Measurements from ENCODE around the gene TAF8.
"Not testable (repeated sequence)": the region's sequence is repeated elsewhere in the genome, so short reads cannot be mapped to it uniquely, and the experiment has no call there.

Gene TAF8

GRCh38 chr6:42029062-42029685 lies 21.1 kb upstream of the TAF8 start:
- DNase-seq: no peak

GRCh38 chr6:42029881-42030280 lies 20.4 kb upstream of the TAF8 start:
- no peak for DNase-seq

- DNase-seq: no peak
These were observed 19.5 kb upstream of the TAF8 start for GRCh38 chr6:42030585-42031506.

GRCh38 chr6:42032366-42032765 lies 18.0 kb upstream of the TAF8 start:
- no peak for DNase-seq

- not testable (repeated sequence) for DNase-seq
These were observed 12.7 kb upstream of the TAF8 start for GRCh38 chr6:42037669-42038068.

- no peak for DNase-seq
These were observed 12.2 kb upstream of the TAF8 start for GRCh38 chr6:42038163-42038562.

GRCh38 chr6:42038811-42039408 lies 11.4 kb upstream of the TAF8 start:
- DNase-seq: no peak

GRCh38 chr6:42040856-42041480 lies 9.4 kb upstream of the TAF8 start:
- no peak for DNase-seq

GRCh38 chr6:42041481-42042053 lies 8.8 kb upstream of the TAF8 start:
- DNase-seq: no peak

- no peak for DNase-seq
These were observed 8.2 kb upstream of the TAF8 start for GRCh38 chr6:42042108-42042507.

GRCh38 chr6:42043787-42044475 lies 6.4 kb upstream of the TAF8 start:
- DNase-seq: peak; percentile 93

- no peak for DNase-seq
These were observed 4.5 kb upstream of the TAF8 start for GRCh38 chr6:42045538-42046460.

GRCh38 chr6:42046464-42047212 lies 3.7 kb upstream of the TAF8 start:
- DNase-seq: no peak

GRCh38 chr6:42047213-42047590 lies 3.1 kb upstream of the TAF8 start:
- DNase-seq: no peak

- no peak for DNase-seq
These were observed 2.4 kb upstream of the TAF8 start for GRCh38 chr6:42047790-42048405.

GRCh38 chr6:42049116-42049809 lies 1.1 kb upstream of the TAF8 start:
- DNase-seq: no peak

- DNase-seq: no peak
These were observed 402 bp upstream of the TAF8 start for GRCh38 chr6:42049948-42050296.

GRCh38 chr6:42051268-42051653 lies 937 bp downstream of the TAF8 start:
- DNase-seq: no peak

GRCh38 chr6:42053601-42054000 lies 3.3 kb downstream of the TAF8 start:
- DNase-seq: no peak

GRCh38 chr6:42059743-42060142 lies 9.4 kb downstream of the TAF8 start:
- no peak for DNase-seq
